Fibroblast of mammary gland (primary cell): ENCODE results near the gene RNU7-1.

Experiments
- DNase-seq: peaks from one replicate; pipeline ENCODE4 v3.0.0-alpha.2; 2010; ENCODE audit warnings: low read depth
- H3K4me3 ChIP-seq: 2 replicates; pipeline ENCODE4 v1.5.1; 2011; ENCODE audit warnings: low read depth, mild to moderate bottlenecking, low read length, moderate library complexity; ENCODE audit not compliant: control insufficient read depth
- TF ChIP-seq, protein P1 (sequence below): conservative IDR thresholded peaks from 2 replicates; pipeline ENCODE4 v1.5.1; 2011; ENCODE audit warnings: low read depth, low read length, inconsistent platforms; ENCODE audit not compliant: control insufficient read depth, insufficient read depth

Gene RNU7-1

DNA sequence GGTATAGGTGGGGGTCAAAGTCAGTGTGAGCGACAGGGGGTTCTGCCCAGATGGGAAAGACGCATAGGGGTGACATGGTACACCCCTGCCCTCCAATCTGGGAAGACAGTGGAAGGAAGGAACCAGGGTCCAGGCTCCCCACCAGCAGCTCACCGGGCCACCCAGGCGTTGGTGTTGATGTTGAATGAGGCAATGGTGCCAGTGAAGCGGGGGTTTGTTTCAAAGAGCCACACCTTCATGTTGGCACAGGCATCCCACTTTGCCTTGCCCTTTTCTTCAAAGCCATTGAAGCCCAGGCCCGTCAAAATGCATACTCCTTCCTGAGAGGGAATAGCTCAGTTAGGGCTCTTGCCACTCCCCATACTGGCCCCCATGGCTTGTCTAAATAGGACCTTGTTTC lies 34.6 kb downstream of the RNU7-1 start:
- DNase-seq = no peak
- TF ChIP-seq, protein P1, sequence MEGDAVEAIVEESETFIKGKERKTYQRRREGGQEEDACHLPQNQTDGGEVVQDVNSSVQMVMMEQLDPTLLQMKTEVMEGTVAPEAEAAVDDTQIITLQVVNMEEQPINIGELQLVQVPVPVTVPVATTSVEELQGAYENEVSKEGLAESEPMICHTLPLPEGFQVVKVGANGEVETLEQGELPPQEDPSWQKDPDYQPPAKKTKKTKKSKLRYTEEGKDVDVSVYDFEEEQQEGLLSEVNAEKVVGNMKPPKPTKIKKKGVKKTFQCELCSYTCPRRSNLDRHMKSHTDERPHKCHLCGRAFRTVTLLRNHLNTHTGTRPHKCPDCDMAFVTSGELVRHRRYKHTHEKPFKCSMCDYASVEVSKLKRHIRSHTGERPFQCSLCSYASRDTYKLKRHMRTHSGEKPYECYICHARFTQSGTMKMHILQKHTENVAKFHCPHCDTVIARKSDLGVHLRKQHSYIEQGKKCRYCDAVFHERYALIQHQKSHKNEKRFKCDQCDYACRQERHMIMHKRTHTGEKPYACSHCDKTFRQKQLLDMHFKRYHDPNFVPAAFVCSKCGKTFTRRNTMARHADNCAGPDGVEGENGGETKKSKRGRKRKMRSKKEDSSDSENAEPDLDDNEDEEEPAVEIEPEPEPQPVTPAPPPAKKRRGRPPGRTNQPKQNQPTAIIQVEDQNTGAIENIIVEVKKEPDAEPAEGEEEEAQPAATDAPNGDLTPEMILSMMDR = no peak
- H3K4me3 ChIP-seq = no peak overlapping the region

DNA sequence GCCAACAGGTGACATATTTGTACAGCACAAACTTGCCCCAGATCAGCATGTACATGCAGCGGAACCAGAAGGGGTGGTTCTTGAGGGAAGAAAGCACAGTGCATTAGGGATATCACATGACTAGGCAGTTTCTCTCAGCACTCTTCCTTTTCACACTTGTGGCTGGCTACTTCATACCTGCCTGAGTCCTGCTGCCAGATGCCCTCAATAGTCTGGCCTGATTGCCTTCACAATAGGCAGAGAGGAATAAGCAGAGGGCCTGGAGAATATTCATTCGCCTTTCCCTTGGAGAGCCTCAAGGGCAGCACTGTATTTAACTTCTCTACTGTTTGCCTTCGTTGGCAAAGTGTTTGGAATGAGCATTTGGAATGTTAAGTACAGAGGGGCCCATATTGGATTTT lies 35.0 kb downstream of the RNU7-1 start:
- DNase-seq = no peak
- TF ChIP-seq, protein P1 = no peak
- no peak overlapping the region for H3K4me3 ChIP-seq

DNA sequence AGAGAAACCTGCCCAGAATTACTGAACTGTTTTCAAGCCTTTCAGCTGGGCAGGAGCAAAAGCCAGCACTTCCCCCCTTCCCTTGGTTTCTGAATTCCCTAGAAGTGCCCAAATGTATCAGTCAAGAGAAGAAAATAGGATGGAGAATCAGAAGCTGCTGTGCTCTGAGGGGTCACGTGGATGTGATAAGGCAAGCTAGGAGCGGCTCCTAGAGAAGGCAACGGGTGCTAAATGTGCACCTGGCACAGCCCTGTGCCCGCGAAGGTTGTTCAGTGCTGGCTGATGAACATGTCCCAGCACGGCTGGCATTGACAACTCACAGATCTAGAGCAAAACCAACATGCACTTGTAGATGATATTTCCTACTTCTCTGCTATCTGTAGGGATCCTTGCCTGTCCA lies 35.4 kb downstream of the RNU7-1 start:
- TF ChIP-seq, protein P1 = no peak
- DNase-seq = no peak
- H3K4me3 ChIP-seq = no peak overlapping the region

DNA sequence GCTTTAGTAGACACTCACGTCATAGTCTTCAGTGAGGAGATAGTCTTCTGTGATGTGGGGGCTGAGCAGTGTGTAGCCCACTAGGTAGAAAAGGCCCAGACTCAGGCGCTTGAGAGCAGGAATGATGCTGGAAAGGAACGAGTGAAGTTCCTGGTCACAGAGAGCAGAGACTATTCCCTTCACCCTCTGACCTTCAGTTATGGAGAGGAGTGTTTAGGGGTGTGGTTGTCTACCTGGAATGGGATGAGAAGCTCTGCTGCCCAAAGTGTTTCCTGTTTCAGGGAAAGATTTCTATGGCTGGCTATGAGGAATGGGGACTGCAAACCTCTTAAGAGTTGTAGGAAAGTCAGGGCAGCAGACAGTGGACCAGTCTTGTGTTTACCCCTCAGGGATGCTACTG lies 35.8 kb downstream of the RNU7-1 start:
- no peak for DNase-seq
- TF ChIP-seq, protein P1 = no peak
- H3K4me3 ChIP-seq = no peak overlapping the region

DNA sequence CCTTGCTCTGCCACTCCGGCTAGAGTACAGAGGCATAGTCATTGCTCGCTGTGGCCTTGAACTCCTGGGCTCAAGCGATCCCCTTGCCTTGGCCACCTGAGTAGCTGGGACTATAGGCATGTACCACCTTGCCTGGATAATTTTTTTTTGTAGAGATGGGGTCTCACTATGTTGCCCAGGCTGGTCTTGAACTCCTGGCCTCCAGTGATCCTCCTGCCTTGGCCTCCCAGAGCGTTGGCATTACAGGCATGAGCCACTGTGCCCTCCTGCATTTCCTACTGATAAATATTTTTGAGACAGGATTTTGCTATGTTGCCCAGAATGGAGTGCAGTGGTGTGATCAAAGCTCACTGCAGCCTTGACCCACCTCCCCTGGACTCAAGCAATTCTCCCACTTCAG lies 36.5 kb downstream of the RNU7-1 start:
- no peak overlapping the region for H3K4me3 ChIP-seq
- no peak for DNase-seq
- TF ChIP-seq, protein P1 = no peak

DNA sequence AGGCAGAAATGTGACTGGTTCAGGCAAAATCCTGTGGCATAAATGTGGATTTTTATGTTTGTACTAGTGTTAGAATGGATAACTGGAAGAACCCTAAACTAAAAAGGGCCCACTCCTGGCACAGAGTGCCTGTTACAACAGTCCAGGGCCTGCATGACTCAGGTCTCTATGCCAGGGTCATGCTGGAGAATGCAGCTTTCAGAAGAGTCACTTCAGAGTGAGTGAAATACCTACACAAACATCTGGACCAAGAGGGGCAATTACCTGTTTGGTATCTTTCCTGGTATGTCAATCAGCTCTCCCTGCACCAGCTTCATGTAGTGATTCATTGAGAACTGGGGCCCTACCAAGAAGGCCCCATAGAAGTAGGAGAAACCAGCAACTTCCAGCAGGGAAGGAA lies 37.1 kb downstream of the RNU7-1 start:
- H3K4me3 ChIP-seq = no peak overlapping the region
- DNase-seq = no peak
- TF ChIP-seq, protein P1 = no peak

DNA sequence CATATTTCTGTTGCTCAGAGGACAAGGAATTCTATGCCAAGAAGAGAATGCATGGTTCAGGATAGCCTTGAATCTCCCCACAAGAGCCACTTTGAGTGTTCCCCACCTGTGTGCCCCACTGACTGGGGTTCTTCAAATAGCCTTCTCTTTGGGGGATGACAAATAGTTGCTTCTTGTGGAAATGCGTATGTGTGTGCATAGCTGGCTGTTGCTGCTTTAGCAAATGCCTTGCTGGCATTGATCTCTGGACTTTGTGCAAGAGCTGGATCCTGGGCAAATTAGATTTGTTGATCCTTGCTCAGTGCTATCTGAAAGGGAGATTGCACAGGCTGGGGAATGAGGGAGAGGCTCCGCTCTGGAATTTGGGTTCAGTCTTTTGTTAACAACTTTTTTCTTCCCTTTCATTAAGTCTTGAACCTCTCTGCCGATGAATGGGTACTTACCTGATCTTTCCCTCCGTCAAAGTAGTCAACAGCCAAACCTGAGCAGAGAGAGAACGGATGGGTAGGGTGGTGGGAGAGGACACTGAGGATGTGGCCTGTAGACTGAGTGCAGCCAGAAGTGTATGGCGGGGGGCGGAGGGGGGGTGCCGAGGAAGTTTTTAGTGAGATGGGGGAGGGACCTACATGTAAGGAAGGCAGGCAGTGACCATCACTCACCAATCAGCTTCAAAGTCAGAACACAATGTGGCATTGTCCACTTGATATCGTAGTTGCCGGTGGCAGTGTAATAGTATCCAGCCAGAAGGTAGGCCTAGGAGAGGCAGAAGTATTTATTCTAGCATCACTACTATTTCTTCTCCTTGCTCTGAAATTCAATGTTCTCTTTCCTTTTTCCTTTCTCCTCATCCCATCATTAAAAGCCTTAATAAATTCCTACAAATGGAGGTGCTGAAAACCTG lies 37.8 kb downstream of the RNU7-1 start:
- H3K4me3 ChIP-seq = no peak overlapping the region
- no peak for DNase-seq
- TF ChIP-seq, protein P1 = no peak
